ENCODE measurements around the gene MPV17L.

Gene MPV17L

GRCh38 chr16:15460601-15461000, 65.0 kb downstream of the MPV17L start:
- no peak for TF ChIP-seq EZH2phosphoT487 (IDR thresholded peaks at IDR 0.05; ENCODE audit: low read length)
- no peak for TF ChIP-seq CTCF (IDR thresholded peaks at IDR 0.05; ENCODE audit: low read length)
- no peak for TF ChIP-seq EZH2 (optimal IDR thresholded peaks at IDR 0.05; ENCODE audit: low read depth, low read length)
- H3K79me2 ChIP-seq (ENCODE audit: low read length): no peaks in the 10 kb centered on the region

GRCh38 chr16:15461376-15461775, 65.8 kb downstream of the MPV17L start:
- no peak overlapping the region for H3K4me3 ChIP-seq (ENCODE audit: low read length)

More at GRCh38 chr16:15460601-15461000, 65.0 kb downstream of the MPV17L start:
- no peak for DNase-seq
- Histone ChIP-seq H3F3A (ENCODE audit: insufficient read depth, low read length) (no peaks in the 10 kb centered on the region), H3K9me2 (replicated peaks; ENCODE audit: insufficient read depth, low read length) (no peaks in the 10 kb centered on the region), H3K4me3 (ENCODE audit: low read length) (no peak overlapping the region), H3K9me3 (replicated peaks; ENCODE audit: insufficient read depth, low read length) (no peaks in the 10 kb centered on the region), H2AFZ (ENCODE audit: low read length) (no peak overlapping the region), H3K4me2 (ENCODE audit: low read depth, low read length) (no peak overlapping the region), H3K27ac (ENCODE audit: low read length) (no peak overlapping the region), H3K36me3 (replicated peaks; ENCODE audit: insufficient read depth, low read length) (no peaks in the 10 kb centered on the region), H3K4me1 (ENCODE audit: low read length) (no peaks in the 10 kb centered on the region), H4K20me1 (ENCODE audit: insufficient read depth, low read length) (no peaks in the 10 kb centered on the region), H3K27me3 (replicated peaks; ENCODE audit: insufficient read depth, low read length) (no peaks in the 10 kb centered on the region), H3K9ac (ENCODE audit: low read length) (no peak overlapping the region)

More at GRCh38 chr16:15461376-15461775, 65.8 kb downstream of the MPV17L start:
- Histone ChIP-seq H3K4me1 (ENCODE audit: low read length) (no peaks in the 10 kb centered on the region), H3F3A (ENCODE audit: insufficient read depth, low read length) (no peaks in the 10 kb centered on the region), H3K27me3 (replicated peaks; ENCODE audit: insufficient read depth, low read length) (no peaks in the 10 kb centered on the region), H3K4me2 (ENCODE audit: low read depth, low read length) (no peak overlapping the region), H2AFZ (ENCODE audit: low read length) (no peak overlapping the region), H3K9me3 (replicated peaks; ENCODE audit: insufficient read depth, low read length) (no peaks in the 10 kb centered on the region), H3K79me2 (ENCODE audit: low read length) (no peaks in the 10 kb centered on the region), H3K9ac (ENCODE audit: low read length) (no peak overlapping the region), H3K27ac (ENCODE audit: low read length) (no peak overlapping the region), H3K9me2 (replicated peaks; ENCODE audit: insufficient read depth, low read length) (no peaks in the 10 kb centered on the region), H3K36me3 (replicated peaks; ENCODE audit: insufficient read depth, low read length) (no peaks in the 10 kb centered on the region), H4K20me1 (ENCODE audit: insufficient read depth, low read length) (no peaks in the 10 kb centered on the region)
- TF ChIP-seq CTCF (IDR thresholded peaks at IDR 0.05; ENCODE audit: low read length) (no peak), EZH2 (optimal IDR thresholded peaks at IDR 0.05; ENCODE audit: low read depth, low read length) (no peak), EZH2phosphoT487 (IDR thresholded peaks at IDR 0.05; ENCODE audit: low read length) (no peak)
- no peak for DNase-seq
